ENCODE data around the gene TBL3.
"Not testable (repeated sequence)": the region's sequence is repeated elsewhere in the genome, so short reads cannot be mapped to it uniquely, and the experiment has no call there.

The TBL3 gene

GRCh38 chr16:1936945-1937479 lies 34.8 kb upstream of the TBL3 start:
- H3K4me1 ChIP-seq (ENCODE audit: insufficient read depth, low read length), result no peaks in the 10 kb centered on the region
- no peak overlapping the region for H3K4me3 ChIP-seq (ENCODE audit: low read length)
- no peak overlapping the region for H3K9ac ChIP-seq (ENCODE audit: low read depth, low read length)
- H3K9me3 ChIP-seq (ENCODE audit: insufficient read depth, low read depth, low read length), result no peaks in the 10 kb centered on the region
- H3K27me3 ChIP-seq (ENCODE audit: insufficient read depth, low read length), result no peaks in the 10 kb centered on the region; the same call in 1 of the 2 replicates
- H3K27ac ChIP-seq (ENCODE audit: low read length), result no peak overlapping the region
- H3K36me3 ChIP-seq (ENCODE audit: insufficient read depth, low read depth, low read length), result peaks cover 21% of the 10 kb centered on the region; the same call in 1 of the 2 replicates

- Histone ChIP-seq H3K4me3 (ENCODE audit: low read length) (no peak overlapping the region), H3K9me3 (ENCODE audit: insufficient read depth, low read depth, low read length) (no peaks in the 10 kb centered on the region), H3K27ac (ENCODE audit: low read length) (no peak overlapping the region), H3K27me3 (ENCODE audit: insufficient read depth, low read length) (no peaks in the 10 kb centered on the region; the same call in 1 of the 2 replicates), H3K4me1 (ENCODE audit: insufficient read depth, low read length) (no peaks in the 10 kb centered on the region), H3K36me3 (ENCODE audit: insufficient read depth, low read depth, low read length) (peaks cover 21% of the 10 kb centered on the region; the same call in 1 of the 2 replicates), H3K9ac (ENCODE audit: low read depth, low read length) (no peak overlapping the region)
These were observed 33.5 kb upstream of the TBL3 start for GRCh38 chr16:1938316-1938715.

GRCh38 chr16:1938910-1939309 lies 32.9 kb upstream of the TBL3 start:
- no peaks in the 10 kb centered on the region for H3K4me1 ChIP-seq (ENCODE audit: insufficient read depth, low read length)

GRCh38 chr16:1939833-1940232 lies 32.0 kb upstream of the TBL3 start:
- not testable (repeated sequence) for H3K4me1 ChIP-seq (ENCODE audit: insufficient read depth, low read length)

More at GRCh38 chr16:1938910-1939309, 32.9 kb upstream of the TBL3 start:
- peaks cover 21% of the 10 kb centered on the region; the same call in 1 of the 2 replicates for H3K36me3 ChIP-seq (ENCODE audit: insufficient read depth, low read depth, low read length)
- H3K9me3 ChIP-seq (ENCODE audit: insufficient read depth, low read depth, low read length), result no peaks in the 10 kb centered on the region
- no peak overlapping the region for H3K9ac ChIP-seq (ENCODE audit: low read depth, low read length)
- no peak overlapping the region for H3K4me3 ChIP-seq (ENCODE audit: low read length)
- no peak overlapping the region for H3K27ac ChIP-seq (ENCODE audit: low read length)
- H3K27me3 ChIP-seq (ENCODE audit: insufficient read depth, low read length), result no peaks in the 10 kb centered on the region; the same call in 1 of the 2 replicates

GRCh38 chr16:1940273-1941161 lies 31.3 kb upstream of the TBL3 start:
- no peaks in the 10 kb centered on the region; the same call in 1 of the 2 replicates for H3K27me3 ChIP-seq (ENCODE audit: insufficient read depth, low read length)
- peaks cover 21% of the 10 kb centered on the region; the same call in 1 of the 2 replicates for H3K36me3 ChIP-seq (ENCODE audit: insufficient read depth, low read depth, low read length)
- H3K4me1 ChIP-seq (ENCODE audit: insufficient read depth, low read length), result no peaks in the 10 kb centered on the region
- H3K27ac ChIP-seq (ENCODE audit: low read length), result no peak overlapping the region
- H3K9me3 ChIP-seq (ENCODE audit: insufficient read depth, low read depth, low read length), result no peaks in the 10 kb centered on the region
- H3K9ac ChIP-seq (ENCODE audit: low read depth, low read length), result no peak overlapping the region
- no peak overlapping the region for H3K4me3 ChIP-seq (ENCODE audit: low read length)

More at GRCh38 chr16:1939833-1940232, 32.0 kb upstream of the TBL3 start:
- H3K27me3 ChIP-seq (ENCODE audit: insufficient read depth, low read length); H3K9me3 ChIP-seq (ENCODE audit: insufficient read depth, low read depth, low read length); H3K27ac ChIP-seq (ENCODE audit: low read length); H3K9ac ChIP-seq (ENCODE audit: low read depth, low read length); H3K4me3 ChIP-seq (ENCODE audit: low read length): not testable (repeated sequence)
- H3K36me3 ChIP-seq (ENCODE audit: insufficient read depth, low read depth, low read length), result peaks cover 21% of the 10 kb centered on the region; the same call in 1 of the 2 replicates

- no peaks in the 10 kb centered on the region for H3K9me3 ChIP-seq (ENCODE audit: insufficient read depth, low read depth, low read length)
- H3K4me3 ChIP-seq (ENCODE audit: low read length), result peak overlapping the region; percentile 87
- no peaks in the 10 kb centered on the region for H3K4me1 ChIP-seq (ENCODE audit: insufficient read depth, low read length)
- no peak overlapping the region for H3K27ac ChIP-seq (ENCODE audit: low read length)
- H3K27me3 ChIP-seq (ENCODE audit: insufficient read depth, low read length), result no peaks in the 10 kb centered on the region; the same call in 1 of the 2 replicates
- H3K36me3 ChIP-seq (ENCODE audit: insufficient read depth, low read depth, low read length), result peaks cover 21% of the 10 kb centered on the region; the same call in 1 of the 2 replicates
- no peak overlapping the region for H3K9ac ChIP-seq (ENCODE audit: low read depth, low read length)
These were observed 30.4 kb upstream of the TBL3 start for GRCh38 chr16:1941162-1942046.

- Histone ChIP-seq H3K4me3 (ENCODE audit: low read length) (peak overlapping the region; percentile 87), H3K27me3 (ENCODE audit: insufficient read depth, low read length) (no peaks in the 10 kb centered on the region; the same call in 1 of the 2 replicates), H3K36me3 (ENCODE audit: insufficient read depth, low read depth, low read length) (peaks cover 21% of the 10 kb centered on the region; the same call in 1 of the 2 replicates), H3K4me1 (ENCODE audit: insufficient read depth, low read length) (no peaks in the 10 kb centered on the region), H3K9ac (ENCODE audit: low read depth, low read length) (peak overlapping the region; percentile 83; the same call in 1 of the 2 replicates), H3K9me3 (ENCODE audit: insufficient read depth, low read depth, low read length) (no peaks in the 10 kb centered on the region), H3K27ac (ENCODE audit: low read length) (no peak overlapping the region)
These were observed 29.6 kb upstream of the TBL3 start for GRCh38 chr16:1942047-1942809.

- Histone ChIP-seq H3K9me3 (ENCODE audit: insufficient read depth, low read depth, low read length) (no peaks in the 10 kb centered on the region), H3K36me3 (ENCODE audit: insufficient read depth, low read depth, low read length) (peaks cover 17% of the 10 kb centered on the region; the same call in 1 of the 2 replicates), H3K4me1 (ENCODE audit: insufficient read depth, low read length) (no peaks in the 10 kb centered on the region), H3K9ac (ENCODE audit: low read depth, low read length) (peak within 1 kb of the TSS; percentile 83), H3K4me3 (ENCODE audit: low read length) (peak within 1 kb of the TSS; percentile 87), H3K27me3 (ENCODE audit: insufficient read depth, low read length) (no peaks in the 10 kb centered on the region; the same call in 1 of the 2 replicates), H3K27ac (ENCODE audit: low read length) (no peak within 1 kb of the TSS)
These were observed 28.8 kb upstream of the TBL3 start, which contains the start of gene MSRB1 for GRCh38 chr16:1942810-1943726. MSRB1 (minus strand) TSS chr16:1943199; CDS start chr16:1943156, 43 bp downstream.

GRCh38 chr16:1944612-1945199 lies 27.1 kb upstream of the TBL3 start:
- H3K4me3 ChIP-seq (ENCODE audit: low read length), result no peak overlapping the region
- H3K4me1 ChIP-seq (ENCODE audit: insufficient read depth, low read length), result no peaks in the 10 kb centered on the region

More at GRCh38 chr16:1944612-1945199, 27.1 kb upstream of the TBL3 start:
- no peak overlapping the region; the same call in 1 of the 2 replicates for H3K9ac ChIP-seq (ENCODE audit: low read depth, low read length)
- H3K27ac ChIP-seq (ENCODE audit: low read length), result no peak overlapping the region
- H3K27me3 ChIP-seq (ENCODE audit: insufficient read depth, low read length), result no peaks in the 10 kb centered on the region; the same call in 1 of the 2 replicates
- H3K36me3 ChIP-seq (ENCODE audit: insufficient read depth, low read depth, low read length), result peaks cover 8% of the 10 kb centered on the region; the same call in 1 of the 2 replicates
- H3K9me3 ChIP-seq (ENCODE audit: insufficient read depth, low read depth, low read length), result no peaks in the 10 kb centered on the region

Measured in iPS-20b (cell line).